Suprapubic skin (tissue), 3 donors: ENCODE data around the gene LTA4H.
"Not testable (repeated sequence)": the region's sequence is repeated elsewhere in the genome, so short reads cannot be mapped to it uniquely, and the experiment has no call there.

Experiments
- EP300 ChIP-seq: sonication (generic); formaldehyde crosslinking; IDR thresholded peaks from one replicate; pipeline ENCODE4 v1.6.1; 2017; ENCODE audit warnings: antibody characterized with exemption
- TF ChIP-seq, protein P1 (sequence below), 2 donors: fragments of 200-600 bp in 1 of 2; fragments of 450-650 bp in 1 of 2; sonication (generic) in 1 of 2; IDR thresholded peaks; one replicate each; pipeline ENCODE4 v1.5.1; 2016 to 2019; ENCODE audit warnings: antibody characterized with exemption in 2 of 2, mild to moderate bottlenecking in 1 of 2, moderate library complexity in 1 of 2

DNA sequence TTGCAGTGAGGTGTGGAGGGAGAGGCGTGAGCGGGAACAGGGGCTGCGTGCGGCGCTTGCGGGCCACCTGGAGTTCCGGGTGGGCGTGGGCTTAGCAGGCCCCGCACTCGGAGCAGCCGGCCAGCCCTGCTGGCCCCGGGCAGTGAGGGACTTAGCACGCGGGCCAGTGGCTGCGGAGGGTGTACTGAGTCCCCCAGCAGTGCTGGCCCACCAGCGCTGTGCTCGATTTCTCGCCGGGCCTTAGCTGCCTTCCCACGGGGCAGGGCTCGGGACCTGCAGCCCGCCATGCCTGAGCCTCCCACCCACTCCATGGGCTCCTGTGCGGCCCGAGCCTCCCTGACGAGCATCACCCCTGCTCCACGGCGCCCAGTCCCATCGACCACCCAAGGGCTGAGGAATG, 66.3 kb downstream of the LTA4H start:
- not testable (repeated sequence) for TF ChIP-seq EP300
- TF ChIP-seq, protein P1, sequence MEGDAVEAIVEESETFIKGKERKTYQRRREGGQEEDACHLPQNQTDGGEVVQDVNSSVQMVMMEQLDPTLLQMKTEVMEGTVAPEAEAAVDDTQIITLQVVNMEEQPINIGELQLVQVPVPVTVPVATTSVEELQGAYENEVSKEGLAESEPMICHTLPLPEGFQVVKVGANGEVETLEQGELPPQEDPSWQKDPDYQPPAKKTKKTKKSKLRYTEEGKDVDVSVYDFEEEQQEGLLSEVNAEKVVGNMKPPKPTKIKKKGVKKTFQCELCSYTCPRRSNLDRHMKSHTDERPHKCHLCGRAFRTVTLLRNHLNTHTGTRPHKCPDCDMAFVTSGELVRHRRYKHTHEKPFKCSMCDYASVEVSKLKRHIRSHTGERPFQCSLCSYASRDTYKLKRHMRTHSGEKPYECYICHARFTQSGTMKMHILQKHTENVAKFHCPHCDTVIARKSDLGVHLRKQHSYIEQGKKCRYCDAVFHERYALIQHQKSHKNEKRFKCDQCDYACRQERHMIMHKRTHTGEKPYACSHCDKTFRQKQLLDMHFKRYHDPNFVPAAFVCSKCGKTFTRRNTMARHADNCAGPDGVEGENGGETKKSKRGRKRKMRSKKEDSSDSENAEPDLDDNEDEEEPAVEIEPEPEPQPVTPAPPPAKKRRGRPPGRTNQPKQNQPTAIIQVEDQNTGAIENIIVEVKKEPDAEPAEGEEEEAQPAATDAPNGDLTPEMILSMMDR (IDR thresholded peaks at IDR 0.05), result not testable (repeated sequence)
